GM12865 (cell line): ENCODE results near the gene OGFOD1.

Source experiments
- DNase-seq: peaks from one replicate; pipeline ENCODE4 v3.0.0; 2010; ENCODE audit warnings: low read depth
- H3K4me3 ChIP-seq: 2 replicates; pipeline ENCODE4 v1.5.1; 2011; ENCODE audit warnings: mild to moderate bottlenecking, low read depth, low read length, control low read depth
- CTCF ChIP-seq: IDR thresholded peaks from 2 replicates; pipeline ENCODE4 v1.5.1; 2011; ENCODE audit warnings: low read length, control low read depth, low read depth, inconsistent platforms; ENCODE audit not compliant: insufficient read depth; ENCODE audit errors: missing control alignments

Gene OGFOD1

DNA sequence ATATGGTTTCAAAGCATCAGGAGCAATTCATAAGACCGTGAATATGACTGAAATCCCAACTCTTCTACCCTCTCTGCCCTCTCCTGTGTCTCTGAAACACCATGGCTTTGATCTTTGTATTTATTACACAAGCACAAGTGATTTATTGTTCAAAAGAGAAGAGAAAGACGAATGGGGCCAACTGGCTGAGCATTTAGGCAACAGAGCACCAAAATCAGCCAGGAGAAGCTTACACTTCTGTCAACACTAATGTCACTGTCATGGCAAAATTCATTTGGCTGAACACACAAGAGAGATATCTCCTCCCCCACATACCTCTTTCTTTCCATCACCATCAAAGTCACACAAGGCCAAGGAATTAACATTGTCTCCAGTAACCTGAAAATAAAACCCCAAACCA lies 59.2 kb downstream of the OGFOD1 start:
- no peak for TF ChIP-seq CTCF
- H3K4me3 ChIP-seq, result no peak overlapping the region
- no peak for DNase-seq

GRCh38 chr16:56512025-56512424 lies 60.7 kb downstream of the OGFOD1 start:
- TF ChIP-seq CTCF, result no peak
- no peak for DNase-seq
- H3K4me3 ChIP-seq, result no peak overlapping the region

GRCh38 chr16:56513091-56513490 lies 61.7 kb downstream of the OGFOD1 start:
- no peak for DNase-seq
- no peak overlapping the region for H3K4me3 ChIP-seq
- TF ChIP-seq CTCF, result no peak

DNA sequence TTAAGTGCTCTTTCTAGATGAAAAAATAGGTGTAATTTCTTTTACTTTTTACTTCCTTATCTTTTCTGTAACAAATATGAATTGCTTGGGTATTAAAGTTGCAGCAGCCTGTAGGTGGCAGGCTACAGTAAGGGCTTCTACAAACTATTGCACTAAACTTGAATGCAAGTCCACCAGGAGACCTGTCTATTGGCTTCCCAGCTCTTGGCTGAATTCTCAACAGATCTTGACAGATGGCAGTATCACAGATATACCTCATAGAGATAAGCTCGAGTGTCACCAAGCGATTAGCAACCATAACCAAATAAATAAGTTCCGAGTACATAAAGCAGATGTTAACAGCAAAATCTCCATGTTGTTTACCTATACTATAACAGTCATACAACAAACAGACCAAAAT lies 62.6 kb downstream of the OGFOD1 start:
- peak; percentile 65 for DNase-seq
- TF ChIP-seq CTCF, result peak; percentile 49
- H3K4me3 ChIP-seq, result no peak overlapping the region

DNA sequence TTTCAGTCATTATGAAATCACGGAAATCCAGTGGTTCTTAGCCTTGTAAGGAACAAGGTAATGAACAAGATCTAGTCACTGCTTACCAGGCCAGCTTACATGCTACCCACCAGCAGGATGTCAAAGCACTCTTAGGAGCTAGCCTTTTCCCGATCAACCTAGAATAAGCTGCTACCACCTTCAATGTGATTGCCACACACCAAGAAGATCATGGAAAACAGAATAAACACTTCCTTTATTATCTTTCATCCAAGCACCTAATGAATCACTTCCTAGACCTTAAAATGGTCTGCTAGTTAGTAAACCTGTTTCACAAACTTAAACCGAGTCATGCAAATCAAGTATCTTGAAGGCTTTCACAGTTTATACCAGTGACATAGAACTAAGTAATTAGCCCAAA lies 63.5 kb downstream of the OGFOD1 start:
- H3K4me3 ChIP-seq, result no peak overlapping the region
- no peak for DNase-seq
- TF ChIP-seq CTCF, result no peak

DNA sequence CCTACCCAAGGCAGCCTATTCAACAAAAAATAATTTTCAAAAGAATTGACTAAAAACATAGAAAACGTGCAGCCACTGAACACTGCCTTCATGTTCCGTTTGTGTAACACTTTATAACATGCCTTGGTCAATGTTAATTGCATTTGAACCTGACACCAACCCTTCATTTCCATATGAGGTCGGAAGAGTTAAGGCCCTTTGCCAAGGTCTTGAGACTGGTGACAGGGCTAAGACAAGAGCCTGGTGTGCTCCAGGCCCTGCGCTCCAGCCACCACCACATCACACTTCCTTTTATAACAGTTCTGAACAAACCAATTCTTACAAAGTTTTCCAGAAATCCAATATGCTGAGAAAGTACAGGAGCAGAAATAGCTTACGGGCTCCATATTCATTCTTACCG lies 64.3 kb downstream of the OGFOD1 start:
- no peak overlapping the region for H3K4me3 ChIP-seq
- TF ChIP-seq CTCF, result no peak
- no peak for DNase-seq

GRCh38 chr16:56517206-56517605 lies 65.9 kb downstream of the OGFOD1 start:
- no peak for TF ChIP-seq CTCF
- DNase-seq, result no peak

More at GRCh38 chr16:56517206-56517605, 65.9 kb downstream of the OGFOD1 start:
- H3K4me3 ChIP-seq, result no peak overlapping the region
